RWPE2 (cell line): ENCODE data around the gene OR6C65.
"Not testable (repeated sequence)": the region's sequence is repeated elsewhere in the genome, so short reads cannot be mapped to it uniquely, and the experiment has no call there.

Experiments used
- ATAC-seq: fragments of 200-7000 bp; cut with Tn5 transposase; 3 replicates; pipeline ENCODE4 v1.9.1; 2021; ENCODE audit warnings: low read depth
- DNase-seq: peaks from one replicate; pipeline ENCODE4 v3.0.0-alpha.2; 2020; ENCODE audit warnings: low spot score
- H3K27ac ChIP-seq: fragments of 450-650 bp; 2 replicates; pipeline ENCODE4 v1.5.1; 2017; ENCODE audit warnings: mild to moderate bottlenecking; ENCODE audit not compliant: poor library complexity, severe bottlenecking
- H3K27me3 ChIP-seq: fragments of 250-450 bp; sonication (Bioruptor Pico); 2 replicates; pipeline ENCODE4 v1.5.1; 2021; ENCODE audit warnings: mild to moderate bottlenecking, moderate library complexity; ENCODE audit not compliant: insufficient read depth, poor library complexity, severe bottlenecking
- H3K36me3 ChIP-seq: fragments of 250-450 bp; sonication (Bioruptor Pico); 2 replicates; pipeline ENCODE4 v1.5.1; 2020; ENCODE audit warnings: low read depth, mild to moderate bottlenecking, moderate library complexity
- H3K4me1 ChIP-seq: fragments of 250-450 bp; sonication (Bioruptor Pico); 2 replicates; pipeline ENCODE4 v1.5.1; 2021; ENCODE audit warnings: mild to moderate bottlenecking, moderate library complexity; ENCODE audit not compliant: insufficient read depth, poor library complexity, severe bottlenecking
- H3K4me3 ChIP-seq: fragments of 250-450 bp; sonication (Bioruptor Pico); 2 replicates; pipeline ENCODE4 v1.5.1; 2021; ENCODE audit warnings: mild to moderate bottlenecking, moderate library complexity; ENCODE audit not compliant: severe bottlenecking
- H3K9me3 ChIP-seq: fragments of 250-450 bp; sonication (Bioruptor Pico); 2 replicates; pipeline ENCODE4 v1.5.1; 2021; ENCODE audit warnings: mild to moderate bottlenecking, moderate library complexity; ENCODE audit not compliant: severe bottlenecking
- CTCF ChIP-seq: fragments of 450-650 bp; IDR thresholded peaks from one replicate; pipeline ENCODE4 v1.5.1; 2017; ENCODE audit warnings: mild to moderate bottlenecking, moderate library complexity; ENCODE audit not compliant: poor library complexity, severe bottlenecking

Gene OR6C65

DNA sequence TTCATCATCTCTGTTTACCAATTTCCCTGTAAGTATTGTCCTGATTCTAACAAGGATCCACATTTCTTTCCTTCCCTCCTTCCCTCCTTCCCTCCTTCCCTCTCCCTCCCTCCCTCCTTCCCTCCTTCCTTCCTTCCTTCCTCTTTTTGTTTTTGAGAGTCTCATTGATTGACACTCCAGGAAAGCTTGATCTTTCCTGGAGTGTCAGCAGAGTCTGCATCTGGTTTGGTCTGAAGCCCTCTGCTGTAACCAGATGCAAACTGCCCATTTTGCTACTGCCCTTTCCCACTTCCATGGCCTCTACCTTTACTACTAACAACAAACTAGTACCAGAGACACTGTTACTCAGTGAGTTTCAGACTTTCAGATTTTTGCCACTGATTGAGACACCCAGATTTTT lies 14.4 kb upstream of the OR6C65 start:
- H3K4me1 ChIP-seq, result no peaks in the 10 kb centered on the region
- H3K27ac ChIP-seq, result no peak overlapping the region
- ATAC-seq (no peak), DNase-seq (no peak)
- no peaks in the 10 kb centered on the region for H3K36me3 ChIP-seq
- TF ChIP-seq CTCF, result no peak
- peaks cover 16% of the 10 kb centered on the region for H3K27me3 ChIP-seq
- H3K9me3 ChIP-seq, result no peaks in the 10 kb centered on the region
- no peak overlapping the region for H3K4me3 ChIP-seq

DNA sequence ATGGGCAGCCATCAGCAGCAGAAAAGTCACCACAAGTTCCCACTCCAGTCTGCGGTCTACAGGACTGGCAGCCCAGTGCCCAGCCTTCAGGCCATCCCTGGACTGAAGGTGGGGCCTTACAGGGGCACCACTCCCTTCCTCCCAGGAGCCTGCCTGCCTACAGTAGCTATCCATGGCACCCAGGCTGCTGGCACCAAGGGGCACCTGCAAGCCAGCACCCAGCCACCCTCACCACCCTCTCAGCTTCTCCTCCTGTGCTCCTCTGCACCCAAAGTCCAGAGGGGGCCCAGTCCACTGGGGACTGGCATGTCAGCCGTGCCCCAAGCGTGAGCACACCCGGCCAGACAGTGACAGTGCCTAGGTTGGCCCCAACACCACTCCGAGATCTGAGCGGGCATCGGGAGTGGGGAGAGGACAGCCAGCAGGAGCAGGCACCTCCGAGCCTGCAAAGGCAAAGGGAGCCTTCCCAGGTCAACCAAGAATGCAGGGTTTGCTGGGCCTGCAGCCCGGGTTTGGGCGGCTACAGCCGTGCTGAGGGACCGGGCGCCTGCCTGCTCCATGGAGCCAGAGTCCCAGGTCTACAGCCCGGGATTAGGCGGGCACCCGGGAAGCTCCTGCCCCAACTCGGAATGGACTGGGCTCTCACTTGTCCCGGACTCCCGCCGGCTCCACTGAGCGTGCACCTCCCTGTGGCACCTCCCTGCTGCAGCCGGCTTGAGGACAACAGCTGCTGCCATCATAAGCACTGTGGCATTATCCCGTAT lies 8.1 kb upstream of the OR6C65 start:
- Histone ChIP-seq H3K27ac (no peak overlapping the region), H3K9me3 (no peaks in the 10 kb centered on the region), H3K27me3 (peaks cover 13% of the 10 kb centered on the region), H3K4me3 (no peak overlapping the region), H3K4me1 (no peaks in the 10 kb centered on the region), H3K36me3 (no peaks in the 10 kb centered on the region)
- no peak for TF ChIP-seq CTCF
- DNase-seq (no peak), ATAC-seq (no peak)

- Histone ChIP-seq H3K27me3 (peaks cover 24% of the 10 kb centered on the region), H3K4me1 (no peaks in the 10 kb centered on the region), H3K4me3 (no peak overlapping the region), H3K36me3 (no peaks in the 10 kb centered on the region), H3K27ac (no peak overlapping the region), H3K9me3 (no peaks in the 10 kb centered on the region)
- DNase-seq (no peak), ATAC-seq (no peak)
- TF ChIP-seq CTCF, result no peak
Observed at GRCh38 chr12:55396326-55396725, 4.0 kb upstream of the OR6C65 start.

- H3K9me3 ChIP-seq, result no peaks in the 10 kb centered on the region
- no peak overlapping the region for H3K27ac ChIP-seq
- H3K36me3 ChIP-seq, result no peaks in the 10 kb centered on the region
- H3K27me3 ChIP-seq, result peaks cover 5% of the 10 kb centered on the region
- no peak overlapping the region for H3K4me3 ChIP-seq
- no peak for DNase-seq
- no peaks in the 10 kb centered on the region for H3K4me1 ChIP-seq
- TF ChIP-seq CTCF, result no peak
- no peak for ATAC-seq
Observed at GRCh38 chr12:55407866-55408265, 7.5 kb downstream of the OR6C65 start.

DNA sequence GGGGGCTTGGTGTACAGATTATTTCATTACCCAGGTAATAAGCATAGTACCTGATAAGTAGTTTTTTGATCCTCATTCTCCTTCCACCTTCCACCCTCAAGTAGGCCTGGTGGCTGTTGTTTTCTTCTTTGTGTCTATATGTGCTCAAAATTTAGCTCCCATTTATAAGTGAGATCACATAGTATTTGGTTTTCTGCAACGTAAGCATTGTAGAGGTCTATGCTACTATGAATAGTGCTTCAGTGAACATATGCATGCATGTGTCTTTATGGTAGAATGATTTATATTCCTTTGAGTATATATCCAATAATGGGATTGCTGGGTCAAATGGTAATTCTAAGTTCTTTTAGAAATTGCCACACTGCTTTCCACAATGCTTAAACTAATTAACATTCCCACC lies 8.8 kb downstream of the OR6C65 start:
- DNase-seq, ATAC-seq, H3K36me3 ChIP-seq, H3K27ac ChIP-seq, H3K4me3 ChIP-seq, H3K27me3 ChIP-seq, H3K9me3 ChIP-seq, H3K4me1 ChIP-seq: not testable (repeated sequence)

DNA sequence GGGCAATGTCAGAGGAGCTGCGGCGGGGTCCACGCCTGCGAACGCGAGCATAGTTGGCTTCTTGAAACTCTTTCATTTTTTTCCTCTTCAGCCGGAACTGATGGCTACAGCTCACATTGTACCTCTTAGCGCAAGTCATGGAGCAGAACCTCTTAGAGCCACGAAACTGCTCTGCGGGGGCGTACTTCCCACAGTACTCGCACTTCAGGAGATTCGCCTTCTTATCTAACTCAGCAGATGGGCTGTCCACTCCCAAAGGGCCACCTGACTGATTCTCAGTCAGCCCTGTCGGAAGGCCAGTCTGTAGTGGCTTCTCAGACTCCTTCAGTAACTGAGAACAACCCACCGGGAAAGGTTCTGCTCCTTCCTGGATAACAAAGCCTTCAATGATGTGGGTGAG lies 11.8 kb downstream of the OR6C65 start:
- not testable (repeated sequence) for H3K27ac ChIP-seq, H3K9me3 ChIP-seq, ATAC-seq, H3K4me1 ChIP-seq, H3K36me3 ChIP-seq, DNase-seq, H3K4me3 ChIP-seq
- peaks cover 20% of the 10 kb centered on the region for H3K27me3 ChIP-seq

- H3K27me3 ChIP-seq, result peaks cover 25% of the 10 kb centered on the region
- not testable (repeated sequence) for H3K4me1 ChIP-seq, H3K4me3 ChIP-seq, DNase-seq, H3K36me3 ChIP-seq, H3K9me3 ChIP-seq, ATAC-seq, H3K27ac ChIP-seq
Observed at GRCh38 chr12:55413498-55414388, 13.4 kb downstream of the OR6C65 start.
